Muscle of back (tissue), 13 donors: ENCODE data around the gene PCOLCE2. TPM values are rescaled to one million over a fixed set of nuclear protein-coding genes. Genes with fewer than 3 reads are reported as not detected.
A peak's percentile ranks its signal among the peaks of the same experiment; 100 is the strongest.

Source experiments
- DNase-seq, 3 donors: peaks; one replicate each; pipeline versions ENCODE4 v3.0.0 to v3.0.0-alpha.2; 2013
- long read RNA-seq, 9 donors: transcript quantifications; one replicate each; lab custom pipeline, GENCODE V29; 2026
- polyA plus RNA-seq, 10 donors: library from polyadenylated mRNA; unstranded; fragments of 120-200 nt; gene quantifications; one replicate each; pipeline ENCODE4 v1.2.1, GENCODE V29; 2013; ENCODE audit not compliant: insufficient read length in 10 of 10

The PCOLCE2 gene, protein sequence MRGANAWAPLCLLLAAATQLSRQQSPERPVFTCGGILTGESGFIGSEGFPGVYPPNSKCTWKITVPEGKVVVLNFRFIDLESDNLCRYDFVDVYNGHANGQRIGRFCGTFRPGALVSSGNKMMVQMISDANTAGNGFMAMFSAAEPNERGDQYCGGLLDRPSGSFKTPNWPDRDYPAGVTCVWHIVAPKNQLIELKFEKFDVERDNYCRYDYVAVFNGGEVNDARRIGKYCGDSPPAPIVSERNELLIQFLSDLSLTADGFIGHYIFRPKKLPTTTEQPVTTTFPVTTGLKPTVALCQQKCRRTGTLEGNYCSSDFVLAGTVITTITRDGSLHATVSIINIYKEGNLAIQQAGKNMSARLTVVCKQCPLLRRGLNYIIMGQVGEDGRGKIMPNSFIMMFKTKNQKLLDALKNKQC
- 1 to 10 TPM in 9 of 10 donors, under 1 TPM in 1; 0.81 to 3.4 (median 2.2) TPM for polyA plus RNA-seq
- long read RNA-seq, donor 1 = 0 reads
- long read RNA-seq, donor 2 = 0 reads
- long read RNA-seq, donor 3 = 0 reads
- long read RNA-seq, donor 4 = 0 reads
- long read RNA-seq, donor 5, partial matches to known transcripts = 45 of 46 reads
- long read RNA-seq, donor 5, other reads (novel, unspliced or antisense) = 0 of 46 reads
- long read RNA-seq, donor 6, partial matches to known transcripts = 0 of 1 reads
- long read RNA-seq, donor 6, other reads (novel, unspliced or antisense) = 0 of 1 reads
- long read RNA-seq, donor 7 = 0 reads
- long read RNA-seq, donor 8 = 0 reads
- long read RNA-seq, donor 9 = 0 reads

DNA sequence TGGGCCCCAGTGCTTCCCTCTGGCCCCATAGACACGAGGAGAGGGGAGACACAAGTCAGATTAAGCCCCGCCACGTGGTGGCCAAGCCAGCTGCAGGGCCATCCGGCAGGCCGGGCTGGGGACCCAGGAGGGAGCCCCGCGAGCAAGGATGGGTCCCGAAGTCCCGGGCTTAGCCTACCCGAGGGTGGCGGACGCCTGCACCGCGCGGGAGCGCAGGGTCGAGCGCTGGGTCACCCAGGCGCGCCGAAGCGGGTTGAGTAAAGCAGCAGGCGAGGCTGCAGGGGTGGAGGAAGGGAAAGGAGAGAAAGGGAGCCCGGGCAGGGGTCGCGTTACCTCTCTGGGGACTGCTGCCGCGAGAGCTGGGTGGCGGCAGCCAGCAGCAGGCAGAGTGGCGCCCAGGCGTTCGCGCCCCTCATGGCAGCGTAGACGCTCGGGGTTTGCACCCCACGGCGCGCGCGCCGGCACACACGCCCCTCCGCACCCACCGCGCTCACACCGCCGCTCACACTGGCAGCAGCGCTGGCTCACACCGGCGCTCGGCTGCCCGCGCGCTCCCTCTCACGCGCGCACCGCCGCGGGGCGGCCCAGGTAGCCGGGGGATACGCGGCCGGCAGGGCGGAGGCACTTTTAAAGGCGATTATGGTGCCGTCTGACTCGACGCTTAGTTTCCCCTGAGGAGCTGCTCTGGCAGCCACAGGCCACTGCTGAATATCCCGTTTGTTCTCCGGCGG, at the start of gene PCOLCE2:
Gene PCOLCE2 (minus strand): TSS at position 603 of the 731 bp plus-strand sequence. CDS start 187 bp downstream, at position 416.
- DNase-seq = peak in 2 of 3 donors; percentile 14 to 69

DNA sequence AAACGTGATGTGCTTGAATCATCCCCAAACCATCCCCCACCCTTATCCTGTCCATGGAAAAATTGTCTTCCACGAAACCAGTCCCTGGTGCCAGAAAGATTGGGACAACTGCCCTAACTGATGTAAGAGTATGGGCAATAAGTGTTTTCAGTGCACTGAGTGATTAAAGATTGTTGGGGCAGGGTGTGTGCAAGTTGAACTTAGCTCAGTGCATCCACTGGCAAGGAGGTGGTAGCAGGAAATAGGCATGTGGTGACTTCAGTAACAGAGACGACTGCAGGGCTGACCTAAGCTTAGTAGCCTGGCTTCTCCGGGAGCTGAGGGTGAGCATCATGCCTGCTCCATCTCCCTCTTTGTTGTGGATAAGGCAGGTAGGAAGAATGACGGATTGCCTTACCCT, 47.1 kb upstream of the PCOLCE2 start:
- DNase-seq = no peak

DNA sequence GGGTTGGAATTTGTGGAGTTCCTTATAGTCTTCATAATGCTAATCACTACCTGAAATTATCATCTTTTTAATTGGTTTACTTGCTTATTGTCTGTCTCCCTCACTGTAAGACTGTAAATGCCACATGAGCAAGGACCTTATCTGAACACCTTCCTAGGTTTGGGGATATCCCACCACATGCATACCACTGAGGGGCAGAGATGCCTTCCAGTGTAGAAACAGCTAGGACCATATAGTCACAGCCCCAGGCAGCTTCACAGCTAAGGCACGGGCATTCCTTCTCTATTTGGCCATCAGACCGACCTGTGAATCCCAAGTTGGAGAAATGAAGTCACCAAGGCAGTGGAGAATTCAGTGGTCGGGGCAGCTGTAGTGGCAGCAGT, 46.0 kb upstream of the PCOLCE2 start:
- no peak for DNase-seq

DNA sequence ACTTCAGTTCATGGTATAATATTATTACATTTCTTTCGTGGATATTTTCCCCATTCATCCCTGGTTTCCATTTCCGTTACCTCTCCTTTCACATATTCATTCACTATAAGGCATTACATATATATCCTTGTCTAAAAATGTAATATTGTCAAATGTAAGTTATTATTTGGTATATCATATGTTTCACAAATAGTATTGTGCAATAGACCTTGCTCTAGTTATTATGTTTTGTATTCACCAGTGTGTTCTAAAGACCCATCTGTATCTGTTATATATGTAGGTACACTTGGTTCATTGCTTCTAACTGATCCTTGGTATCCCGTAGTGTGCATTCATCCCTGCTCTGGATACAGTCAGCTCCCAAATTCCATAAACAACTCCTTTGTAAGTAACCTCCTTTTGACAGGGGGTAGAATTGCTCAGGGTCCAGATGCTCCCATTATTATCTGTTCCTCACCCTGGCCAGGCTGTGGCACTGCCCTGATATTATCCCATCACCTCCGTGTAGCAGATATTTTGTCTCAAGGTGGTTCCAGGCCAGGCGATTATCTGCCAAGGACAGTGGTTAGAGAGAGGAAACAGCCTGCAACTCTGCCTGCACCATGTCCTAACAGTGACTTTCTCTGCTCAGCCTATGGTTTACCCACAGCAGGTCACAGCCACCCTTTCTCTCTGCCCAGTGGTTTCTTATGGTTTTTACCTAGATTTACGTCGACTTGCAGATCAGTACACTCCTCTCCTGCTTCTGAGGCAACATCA, 45.4 kb upstream of the PCOLCE2 start:
- no peak for DNase-seq

DNA sequence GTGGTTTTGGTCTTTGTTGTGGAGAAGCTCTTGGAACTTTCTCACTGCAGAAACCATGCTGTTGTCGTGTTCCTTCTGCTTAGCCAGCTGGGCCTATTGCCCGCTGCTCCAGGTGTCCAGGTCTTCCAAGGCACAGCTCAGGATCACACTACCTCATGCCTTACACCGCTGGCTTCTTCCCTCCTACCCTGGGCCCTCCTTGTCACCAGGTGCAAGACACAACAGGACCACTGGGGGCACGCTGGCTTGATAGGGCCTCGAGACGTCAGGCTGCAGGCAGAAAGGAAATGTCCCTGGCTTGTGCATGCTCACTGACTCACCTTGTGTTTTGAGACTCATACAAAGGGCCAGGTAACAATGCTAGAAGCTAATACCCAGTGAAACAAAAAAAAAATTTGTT, 42.3 kb upstream of the PCOLCE2 start:
- no peak for DNase-seq

DNA sequence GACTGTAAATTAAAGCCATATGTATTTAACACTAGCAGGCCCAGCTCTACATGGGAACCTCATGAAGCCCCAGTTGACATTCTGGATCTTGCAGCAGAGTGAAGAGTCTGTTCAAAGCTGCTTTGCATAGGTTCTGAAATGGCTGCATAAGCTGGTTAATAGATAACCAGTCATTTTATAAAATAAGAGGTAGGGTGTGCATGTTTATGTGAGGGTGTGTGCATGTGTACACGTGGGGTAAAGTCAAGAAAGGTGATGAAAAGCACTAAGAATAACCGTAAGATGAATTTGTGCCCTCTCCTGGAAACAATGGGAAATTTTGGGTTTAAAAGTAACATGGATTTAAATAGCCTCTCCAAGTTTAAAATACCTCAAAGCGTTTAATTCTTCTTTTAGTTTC, 41.6 kb upstream of the PCOLCE2 start:
- DNase-seq = no peak

DNA sequence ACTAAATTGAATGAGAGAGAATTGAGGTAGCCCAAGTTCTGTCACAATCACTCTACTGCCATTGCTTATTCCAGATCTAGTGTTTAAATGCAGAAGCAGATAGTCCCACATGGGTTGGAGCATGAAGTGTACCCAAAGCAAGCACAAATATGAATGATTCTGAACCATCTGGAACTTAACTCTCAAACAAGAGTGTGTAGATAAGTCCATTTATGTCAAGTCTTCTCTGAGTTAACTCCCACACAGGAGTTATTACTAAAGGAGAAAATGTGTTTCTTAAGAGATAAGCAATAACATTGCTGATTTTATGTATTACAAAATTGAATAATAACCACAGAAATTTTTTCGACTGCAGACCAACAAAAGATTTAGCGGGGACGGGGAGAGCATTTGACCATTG, 41.0 kb upstream of the PCOLCE2 start:
- DNase-seq = no peak

DNA sequence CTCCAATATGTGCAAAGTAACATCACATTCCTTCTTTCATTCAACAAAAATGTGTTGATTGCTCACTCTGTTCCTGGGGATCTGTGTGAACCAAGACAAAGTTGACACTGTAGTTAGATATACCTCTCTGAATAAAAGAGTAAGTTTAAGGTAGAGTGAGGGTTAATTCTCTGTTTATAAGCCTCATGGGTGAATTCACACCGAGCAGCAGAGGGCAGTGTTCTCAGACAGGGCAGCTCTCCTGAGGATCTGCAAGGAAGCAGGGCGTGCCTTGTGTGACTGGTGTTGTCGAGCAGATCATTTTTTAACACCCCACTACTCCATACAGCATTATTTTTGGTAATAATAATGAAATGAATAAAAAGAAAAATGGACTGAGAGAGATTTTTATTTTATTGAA, 40.2 kb upstream of the PCOLCE2 start:
- DNase-seq = no peak

DNA sequence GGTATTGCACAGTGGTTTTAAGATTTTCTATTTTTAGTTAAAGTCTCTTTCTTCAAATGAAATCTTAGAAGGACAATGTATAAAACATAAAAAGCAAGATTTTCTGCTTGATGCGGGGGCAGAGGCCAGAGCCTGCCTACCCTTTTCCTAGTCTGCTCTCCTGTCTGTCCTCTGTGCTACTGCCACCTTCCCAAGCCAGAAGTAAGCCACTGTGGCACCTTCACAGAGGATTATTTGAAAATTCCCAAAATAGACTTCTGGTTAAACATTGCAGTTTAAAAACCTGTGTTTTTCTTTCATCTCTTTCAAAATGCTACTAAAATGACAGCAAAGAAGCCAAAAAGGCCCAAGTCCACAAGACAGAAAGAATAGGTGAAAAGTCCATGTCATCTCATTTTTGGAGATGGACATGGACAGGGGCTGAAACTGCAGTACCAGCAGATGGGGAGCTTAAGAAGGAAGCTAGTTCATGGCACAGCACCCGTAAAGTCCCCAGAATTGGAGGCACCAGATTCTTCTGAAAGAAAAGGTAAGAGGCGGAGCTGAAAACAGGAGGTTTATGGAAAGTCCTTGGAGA, 37.6 kb upstream of the PCOLCE2 start:
- DNase-seq = no peak

DNA sequence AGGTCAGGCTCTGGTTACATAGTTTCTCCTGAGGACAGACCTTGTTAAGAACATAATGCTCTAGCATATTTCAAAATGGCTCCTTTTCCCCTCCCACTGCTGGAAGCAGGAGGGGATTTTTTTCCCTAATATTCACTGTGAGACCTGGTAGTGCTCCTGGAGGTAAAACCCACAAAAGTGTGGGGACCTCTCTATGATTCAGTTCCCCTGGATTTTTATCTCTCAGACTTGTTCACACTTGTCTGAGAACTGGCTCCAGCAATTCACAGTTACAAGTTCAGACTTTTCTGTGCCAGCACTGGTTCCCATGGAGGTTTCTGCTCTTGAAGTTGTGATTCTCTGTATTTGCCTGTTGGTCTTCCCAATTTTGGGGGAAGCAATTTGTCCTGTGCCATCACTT, 36.3 kb upstream of the PCOLCE2 start:
- no peak for DNase-seq

DNA sequence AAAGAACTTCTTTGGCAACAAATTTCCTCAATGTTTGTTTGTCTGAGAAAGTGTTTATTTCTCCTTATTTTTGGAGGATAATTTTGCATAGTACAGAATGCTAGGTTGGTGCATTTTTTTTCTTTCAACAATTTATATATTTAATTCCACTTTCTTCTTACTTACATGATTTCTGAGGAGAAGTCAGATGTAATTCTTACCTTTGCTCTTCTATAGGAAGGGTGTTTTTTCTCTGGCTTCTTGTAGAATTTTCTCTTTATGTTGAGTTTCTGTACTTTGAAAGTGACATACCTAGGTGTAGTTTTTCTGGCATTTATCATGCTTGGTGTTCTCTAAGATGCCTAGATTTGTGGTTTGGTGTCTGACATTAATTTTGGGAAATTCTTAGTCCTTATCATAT, 34.8 kb upstream of the PCOLCE2 start:
- no peak for DNase-seq

DNA sequence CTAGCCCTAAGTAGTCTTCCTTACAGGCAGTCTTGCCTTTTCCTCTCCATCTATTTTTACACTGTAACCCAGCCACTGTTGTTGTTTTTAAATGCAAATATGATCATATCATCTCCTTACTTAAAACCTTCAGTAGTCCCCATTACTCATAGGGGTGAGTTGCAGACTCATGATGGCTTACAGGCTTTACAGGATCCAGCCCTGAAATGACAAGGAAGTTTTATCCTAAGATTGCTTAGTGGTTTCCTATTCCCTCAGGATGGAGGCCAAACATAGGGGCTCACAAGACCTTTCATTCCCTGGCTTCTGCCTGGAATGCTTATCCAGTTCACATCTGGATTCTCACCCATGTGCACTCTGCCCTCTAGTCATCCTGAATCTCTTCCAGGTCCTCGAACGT, 27.7 kb upstream of the PCOLCE2 start:
- DNase-seq = no peak

DNA sequence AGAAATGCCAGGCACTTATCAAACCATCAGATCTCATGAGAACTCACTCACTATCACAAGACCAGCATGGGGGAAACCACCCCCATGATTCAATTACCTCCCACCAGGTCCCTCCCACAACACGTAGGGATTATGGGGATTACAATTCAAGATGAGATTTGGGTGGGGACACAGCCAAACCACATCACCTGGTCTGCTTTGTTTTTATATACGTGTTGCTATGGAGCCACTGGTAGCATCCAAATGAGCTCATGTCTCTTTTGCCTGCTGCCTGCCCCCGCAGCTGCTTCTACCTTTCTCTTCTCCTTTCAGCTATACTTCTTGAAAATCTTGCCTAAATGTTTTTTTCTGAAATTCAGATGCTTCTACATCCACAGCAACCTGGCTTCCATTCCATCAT, 26.8 kb upstream of the PCOLCE2 start:
- DNase-seq = no peak

DNA sequence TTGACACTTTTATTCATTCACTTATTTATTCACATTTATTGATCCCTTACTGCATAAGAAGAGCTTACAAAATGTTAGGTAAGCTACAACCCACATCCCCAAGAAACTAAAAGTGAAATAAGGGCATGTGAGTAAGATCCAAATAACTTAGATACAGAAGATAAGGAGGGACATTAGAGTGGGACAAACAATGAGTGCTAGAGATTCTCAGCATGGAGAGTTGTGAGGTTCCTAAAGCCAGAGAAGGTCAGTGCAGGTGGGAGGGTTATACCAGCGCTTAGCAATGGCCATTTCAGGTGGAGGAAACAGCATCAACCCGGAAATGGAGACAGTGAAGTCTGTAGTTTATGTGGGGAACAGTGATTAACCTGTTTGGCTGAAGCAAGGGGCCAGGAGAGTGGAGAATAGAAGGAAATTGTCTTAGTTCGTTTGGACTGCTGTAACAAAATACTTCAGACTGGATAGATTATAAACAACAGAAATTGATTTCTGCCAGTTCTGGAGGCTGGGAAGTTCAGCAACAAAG, 25.5 kb upstream of the PCOLCE2 start:
- DNase-seq = no peak

DNA sequence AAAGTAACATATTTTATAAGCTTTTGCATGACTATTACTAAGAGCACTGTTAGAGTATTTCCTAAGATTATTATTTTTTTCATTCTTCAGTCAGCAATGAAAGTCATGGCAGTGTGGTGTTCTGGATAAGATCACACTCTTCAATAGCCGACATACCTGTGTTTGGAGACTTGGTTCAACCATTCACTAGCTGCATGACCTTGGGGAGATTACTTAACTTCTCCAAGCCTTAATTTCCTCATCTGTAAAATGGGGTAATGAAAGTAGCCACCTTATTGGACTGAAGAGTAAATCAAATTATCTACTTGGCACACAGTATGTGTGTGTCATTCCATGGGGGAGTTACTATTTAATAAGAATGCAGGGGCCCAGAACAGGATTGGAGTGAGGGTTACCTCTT, 24.5 kb upstream of the PCOLCE2 start:
- DNase-seq = no peak

DNA sequence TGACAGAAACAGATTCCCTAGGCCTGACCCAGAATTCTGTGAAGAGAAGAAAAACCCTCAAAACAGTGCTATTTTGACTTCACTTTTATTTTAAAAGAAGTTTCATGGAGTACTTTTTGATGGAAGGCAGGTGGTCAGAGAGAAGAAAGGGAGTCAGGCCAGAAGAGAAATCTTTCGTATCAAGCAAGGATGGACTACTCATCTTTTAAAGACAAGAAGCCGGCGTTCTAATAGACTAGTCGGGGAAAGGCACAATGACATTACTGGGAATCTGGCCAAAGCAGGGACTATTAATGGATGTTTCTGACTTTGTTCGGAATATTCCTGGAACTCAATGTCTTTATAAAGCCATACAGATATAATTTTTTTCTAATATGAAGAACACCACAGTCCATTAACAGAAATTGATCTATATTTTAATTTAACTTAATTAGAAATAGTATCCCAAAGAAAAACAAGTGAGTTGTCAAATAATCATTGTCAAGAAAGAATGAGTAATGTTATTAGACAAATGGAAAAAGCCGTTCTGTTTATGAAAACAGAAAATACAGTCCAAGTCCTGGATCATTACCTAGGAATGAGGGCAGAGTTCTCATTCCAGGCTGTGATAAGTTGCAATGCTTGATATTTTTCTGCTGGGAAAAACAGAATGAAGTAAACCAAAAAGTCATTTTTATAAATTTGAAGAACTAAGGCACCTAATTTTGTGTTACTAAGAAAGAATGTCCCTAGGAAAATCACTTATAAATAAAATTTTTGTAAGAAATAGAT, 23.7 kb upstream of the PCOLCE2 start:
- peak in 2 of 3 donors; percentile 24 to 34 for DNase-seq

DNA sequence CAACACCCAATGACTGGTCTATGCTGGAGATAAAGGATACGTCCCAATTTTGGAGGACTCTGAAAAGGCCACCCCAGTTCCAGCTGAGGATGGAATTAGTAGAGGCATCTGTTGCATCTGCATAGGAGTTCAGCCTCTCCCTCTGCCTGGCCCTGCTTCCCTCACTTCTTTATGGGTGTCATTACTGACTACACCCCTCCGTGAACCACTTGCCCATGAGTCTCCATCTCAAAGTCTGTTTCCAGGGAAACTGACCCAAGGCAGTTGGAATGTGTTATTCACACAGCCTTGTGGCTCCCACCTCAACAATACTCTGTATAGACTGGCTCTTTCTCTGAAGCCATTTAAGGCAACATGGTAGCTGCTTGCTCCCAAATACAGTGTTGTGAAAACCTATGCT, 21.4 kb upstream of the PCOLCE2 start:
- no peak for DNase-seq

DNA sequence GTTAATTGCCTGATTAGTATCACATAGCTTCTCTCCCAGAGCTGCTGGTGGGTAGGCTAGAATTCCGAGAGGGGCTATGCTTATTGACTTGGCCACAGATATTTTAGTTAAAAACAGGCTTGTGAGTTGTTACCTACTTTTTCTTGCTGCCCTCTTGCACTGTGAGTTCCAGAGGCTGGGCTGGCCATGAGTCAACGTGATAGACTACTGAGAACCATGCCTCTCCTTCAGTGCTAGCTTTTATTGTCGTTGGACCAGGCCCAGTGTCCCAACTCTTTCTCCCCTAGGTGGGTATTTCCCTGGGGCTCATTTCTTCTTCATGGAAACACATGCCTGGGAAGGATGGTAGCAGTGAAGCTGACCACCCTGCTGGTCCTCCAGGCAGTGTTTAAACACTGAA, 20.4 kb upstream of the PCOLCE2 start:
- no peak for DNase-seq

DNA sequence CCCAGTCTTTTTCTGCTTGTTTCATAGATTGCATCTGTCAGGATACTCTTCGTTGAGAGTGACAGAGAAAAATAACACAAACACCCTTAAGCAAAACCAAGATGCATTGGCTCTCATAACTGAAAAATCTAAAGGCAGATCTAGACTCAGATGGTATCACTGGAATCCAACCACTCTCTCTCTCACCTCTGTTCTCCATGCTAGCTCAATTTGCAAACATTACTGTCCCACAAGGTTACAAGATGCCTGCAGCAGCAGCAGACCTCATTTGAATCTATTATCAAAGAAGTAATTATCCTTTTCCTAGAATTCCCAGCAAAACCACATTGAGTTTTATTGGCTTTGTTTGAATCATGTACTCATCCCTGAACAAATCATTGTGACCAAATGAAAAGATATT, 19.1 kb upstream of the PCOLCE2 start:
- DNase-seq = no peak
